Kidney (tissue), 14 donors: ENCODE data around the gene METTL13. TPM values are rescaled to one million over a fixed set of nuclear protein-coding genes. Genes with fewer than 3 reads are reported as not detected.

Experiments
- DNase-seq, 5 donors: peaks; one replicate each; pipeline ENCODE4 v3.0.0-alpha.2; 2013 to 2020
- FAIRE-seq: peaks from 2 replicates; lab custom pipeline; 2012; peaks lifted over from hg19 to GRCh38; lab: Jason Lieb, UNC
- H3K27ac ChIP-seq, 2 donors: one replicate each; pipeline ENCODE4 v1.7.0; 2013; ENCODE audit warnings: low read depth in 2 of 2, low read length in 2 of 2, inconsistent platforms in 1 of 2
- H3K27me3 ChIP-seq: one replicate; pipeline ENCODE4 v1.7.1; 2013; ENCODE audit warnings: low read length, inconsistent platforms; ENCODE audit not compliant: control insufficient read depth, insufficient read depth
- H3K36me3 ChIP-seq, 3 donors: one replicate each; pipeline versions ENCODE4 v1.7.0 to v1.7.1; 2013; ENCODE audit warnings: low read length in 3 of 3, control low read depth in 1 of 3, inconsistent platforms in 1 of 3; ENCODE audit not compliant: insufficient read depth in 3 of 3, control insufficient read depth in 2 of 3
- H3K4me1 ChIP-seq, 3 donors: one replicate each; pipeline versions ENCODE4 v1.7.0 to v1.7.1; 2013; ENCODE audit warnings: low read length in 3 of 3, inconsistent platforms in 1 of 3, low read depth in 1 of 3; ENCODE audit not compliant: control insufficient read depth in 2 of 3, insufficient read depth in 2 of 3
- H3K4me3 ChIP-seq, 3 donors: one replicate each; pipeline versions ENCODE4 v1.7.0 to v1.8.1; 2013; ENCODE audit warnings: low read length in 3 of 3, control low read depth in 1 of 3, inconsistent platforms in 1 of 3
- H3K9ac ChIP-seq, 3 donors: one replicate each; pipeline versions ENCODE4 v1.7.0 to v1.7.1; 2013; ENCODE audit warnings: low read length in 3 of 3, control low read depth in 1 of 3, inconsistent platforms in 1 of 3
- H3K9me3 ChIP-seq, 3 donors: one replicate each; pipeline versions ENCODE4 v1.7.0 to v1.7.1; 2013; ENCODE audit warnings: low read length in 3 of 3, control low read depth in 1 of 3, inconsistent platforms in 1 of 3; ENCODE audit not compliant: control insufficient read depth in 2 of 3, insufficient read depth in 1 of 3
- intact Hi-C: fragments of 100-400 bp; cut with DNase I; formaldehyde crosslinking; loops from one replicate; pipeline ENCODE4 v1.11.1; 2022
- polyA plus RNA-seq: library from polyadenylated mRNA; stranded (reverse); fragments of 350-450 nt; fragmentation: Illumina TruSeq; extraction: RNeasy Lipid Tissue Mini Kit (QIAGEN cat#74804); gene quantifications from one replicate; pipeline ENCODE4 v1.2.3, GENCODE V29; 2014; ENCODE audit warnings: low read depth, low replicate concordance; ENCODE audit not compliant: insufficient read depth
- total RNA-seq: library from RNA; stranded (reverse); fragmentation: NEBNext Ultra II Directional; extraction: Animal tissue kit (Norgen Biotek cat#: 25700); gene quantifications from one replicate; pipeline ENCODE4 v1.2.1, GENCODE V29; 2021
- TF ChIP-seq, protein P1 (sequence below): IDR thresholded peaks from 3 replicates; pipeline ENCODE4 v1.5.1; 2012; ENCODE audit warnings: mild to moderate bottlenecking, moderate library complexity, borderline replicate concordance; ENCODE audit not compliant: insufficient read depth; ENCODE audit errors: extremely low read depth
- donor health status: control.
- donor health status: control.
- donor health status: control.
- donor health status: control.
- donor health status: control.
- donor health status: DM: yes; HTN: yes; CAD: no.
- donor health status: Normal renal cell carcinoma (clear cell type).

The METTL13 gene
- total and polyA plus RNA-seq, 2 donors from 2014 or later: 24.5 to 29.0 TPM

DNA sequence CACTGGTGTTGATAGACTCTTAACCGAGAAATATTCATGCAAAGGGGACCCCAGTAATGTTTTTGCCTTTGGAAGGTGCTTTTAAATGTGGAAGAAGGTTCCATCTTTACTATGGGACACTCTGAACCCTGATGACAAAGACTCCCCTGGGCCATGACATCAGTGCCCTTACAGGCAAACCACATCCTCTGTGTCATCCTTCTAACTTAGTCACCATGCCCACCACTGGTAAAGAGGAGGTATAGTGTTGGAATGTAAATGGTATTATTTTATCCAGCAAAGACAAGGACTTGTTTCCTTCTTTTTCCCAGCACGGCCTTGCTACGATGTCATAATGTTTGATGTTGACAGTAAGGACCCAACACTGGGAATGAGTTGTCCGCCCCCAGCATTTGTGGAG lies 12.6 kb downstream of the METTL13 start:
- no peak for FAIRE-seq
- Histone ChIP-seq H3K9ac (no peak overlapping the region), H3K27me3 (no peaks in the 10 kb centered on the region), H3K9me3 (no peaks in the 10 kb centered on the region), H3K27ac (no peak overlapping the region), H3K4me3 (no peak overlapping the region), H3K4me1 (peaks cover 0 to 2% (median 0%) of the 10 kb centered on the region in 3 donors), H3K36me3 (peaks cover 6 to 58% (median 39%) of the 10 kb centered on the region in 3 donors)
- TF ChIP-seq, protein P1, sequence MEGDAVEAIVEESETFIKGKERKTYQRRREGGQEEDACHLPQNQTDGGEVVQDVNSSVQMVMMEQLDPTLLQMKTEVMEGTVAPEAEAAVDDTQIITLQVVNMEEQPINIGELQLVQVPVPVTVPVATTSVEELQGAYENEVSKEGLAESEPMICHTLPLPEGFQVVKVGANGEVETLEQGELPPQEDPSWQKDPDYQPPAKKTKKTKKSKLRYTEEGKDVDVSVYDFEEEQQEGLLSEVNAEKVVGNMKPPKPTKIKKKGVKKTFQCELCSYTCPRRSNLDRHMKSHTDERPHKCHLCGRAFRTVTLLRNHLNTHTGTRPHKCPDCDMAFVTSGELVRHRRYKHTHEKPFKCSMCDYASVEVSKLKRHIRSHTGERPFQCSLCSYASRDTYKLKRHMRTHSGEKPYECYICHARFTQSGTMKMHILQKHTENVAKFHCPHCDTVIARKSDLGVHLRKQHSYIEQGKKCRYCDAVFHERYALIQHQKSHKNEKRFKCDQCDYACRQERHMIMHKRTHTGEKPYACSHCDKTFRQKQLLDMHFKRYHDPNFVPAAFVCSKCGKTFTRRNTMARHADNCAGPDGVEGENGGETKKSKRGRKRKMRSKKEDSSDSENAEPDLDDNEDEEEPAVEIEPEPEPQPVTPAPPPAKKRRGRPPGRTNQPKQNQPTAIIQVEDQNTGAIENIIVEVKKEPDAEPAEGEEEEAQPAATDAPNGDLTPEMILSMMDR: no peak
- intact Hi-C loops: no loop called here
- no peak for DNase-seq

DNA sequence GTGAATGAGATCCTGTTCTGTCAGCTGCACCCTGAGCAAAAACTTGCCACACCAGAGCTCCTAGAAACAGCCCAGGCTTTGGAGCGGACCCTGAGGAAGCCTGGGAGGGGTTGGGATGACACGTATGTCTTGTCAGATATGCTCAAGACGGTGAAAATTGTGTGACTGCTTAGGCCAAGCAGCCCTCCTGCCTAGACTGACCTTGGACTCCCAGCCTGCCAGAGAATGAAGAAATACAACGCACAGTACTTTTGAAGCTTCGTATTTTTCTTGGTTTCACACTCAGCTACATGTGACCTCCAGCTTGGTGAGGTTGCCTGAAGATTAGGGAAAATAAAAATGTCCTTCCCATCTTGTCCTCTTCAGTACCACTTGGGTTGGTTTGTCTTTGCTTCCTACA lies 15.1 kb downstream of the METTL13 start:
- intact Hi-C loops: no loop called here
- Histone ChIP-seq H3K27me3 (no peaks in the 10 kb centered on the region), H3K4me3 (no peak overlapping the region), H3K9me3 (no peaks in the 10 kb centered on the region), H3K27ac (no peak overlapping the region), H3K4me1 (peaks cover 0 to 3% (median 0%) of the 10 kb centered on the region in 3 donors), H3K9ac (no peak overlapping the region), H3K36me3 (peaks cover 6 to 43% (median 31%) of the 10 kb centered on the region in 3 donors)
- TF ChIP-seq, protein P1: no peak
- no peak for FAIRE-seq
- DNase-seq: no peak

DNA sequence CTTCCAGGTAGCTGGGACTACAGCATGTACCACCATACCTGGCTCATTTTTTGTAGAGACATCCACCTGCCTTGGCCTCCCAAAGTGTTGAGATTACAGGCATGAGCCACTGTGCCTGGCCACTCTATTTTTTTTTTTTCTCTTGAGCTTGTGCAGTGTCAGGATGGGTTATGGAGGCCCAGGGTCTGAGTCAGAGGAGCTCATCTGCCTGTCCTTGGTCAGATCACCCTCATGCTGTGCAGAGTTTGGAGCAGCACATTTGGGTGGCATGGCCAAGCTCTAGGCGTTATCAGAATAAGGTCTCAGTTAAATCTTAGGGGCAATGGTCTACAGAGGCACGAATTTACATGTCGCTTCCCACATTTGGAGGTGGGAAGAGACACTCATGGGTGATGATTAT lies 16.9 kb downstream of the METTL13 start:
- intact Hi-C loops: no loop called here
- H3K9ac ChIP-seq: no peak overlapping the region
- peaks cover 6 to 32% (median 16%) of the 10 kb centered on the region in 3 donors for H3K36me3 ChIP-seq
- H3K27ac ChIP-seq: no peak overlapping the region
- no peak for DNase-seq
- H3K9me3 ChIP-seq: no peaks in the 10 kb centered on the region
- FAIRE-seq: no peak
- no peaks in the 10 kb centered on the region for H3K27me3 ChIP-seq
- no peak overlapping the region for H3K4me3 ChIP-seq
- H3K4me1 ChIP-seq: peaks cover 0 to 4% (median 0%) of the 10 kb centered on the region in 3 donors
- TF ChIP-seq, protein P1: no peak

DNA sequence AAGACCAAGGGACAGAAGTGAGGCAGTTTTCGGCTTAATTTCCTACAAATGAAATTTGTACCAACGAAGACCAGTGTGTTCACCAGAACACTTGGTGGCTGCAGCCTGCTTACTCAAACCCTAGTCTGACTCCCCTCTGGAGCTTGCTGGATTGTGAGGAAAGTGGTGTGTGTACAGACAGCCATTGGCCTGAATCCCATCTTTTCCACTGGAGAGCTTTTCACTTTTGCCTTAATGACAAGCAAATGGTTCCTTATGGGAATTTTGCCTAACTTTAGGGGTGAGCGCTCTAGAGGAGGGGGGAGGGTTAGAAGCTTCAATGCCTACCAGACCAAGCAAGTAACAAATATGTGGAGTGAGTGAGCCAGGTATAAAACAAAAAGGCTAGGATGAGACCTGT lies 17.3 kb downstream of the METTL13 start:
- DNase-seq (no peak), FAIRE-seq (no peak)
- peaks cover 0 to 4% (median 0%) of the 10 kb centered on the region in 3 donors for H3K4me1 ChIP-seq
- no peak overlapping the region for H3K4me3 ChIP-seq
- intact Hi-C loops: no loop called here
- H3K9ac ChIP-seq: no peak overlapping the region
- H3K27ac ChIP-seq: no peak overlapping the region
- H3K36me3 ChIP-seq: peaks cover 6 to 30% (median 16%) of the 10 kb centered on the region in 3 donors
- H3K9me3 ChIP-seq: no peaks in the 10 kb centered on the region
- no peaks in the 10 kb centered on the region for H3K27me3 ChIP-seq
- TF ChIP-seq, protein P1: no peak
